Brain microvascular endothelial cell (primary cell): ENCODE results near the gene COL23A1.
"Not testable (repeated sequence)": the region's sequence is repeated elsewhere in the genome, so short reads cannot be mapped to it uniquely, and the experiment has no call there.

Experiments used
- DNase-seq: peaks from one replicate; pipeline ENCODE4 v3.0.0-alpha.2; 2020
- H3K27ac ChIP-seq: fragments of 250-450 bp; sonication (Bioruptor Pico); 2 replicates; pipeline ENCODE4 v1.5.1; 2020; ENCODE audit warnings: mild to moderate bottlenecking, moderate library complexity
- H3K27me3 ChIP-seq: fragments of 250-450 bp; sonication (Bioruptor Pico); replicated peaks from 2 replicates; pipeline ENCODE4 v1.5.1; 2020; ENCODE audit warnings: mild to moderate bottlenecking
- H3K36me3 ChIP-seq: fragments of 250-450 bp; sonication (Bioruptor Pico); replicated peaks from 2 replicates; pipeline ENCODE4 v1.5.1; 2020; ENCODE audit warnings: mild to moderate bottlenecking
- H3K4me3 ChIP-seq: 2 replicates; pipeline ENCODE4 v1.5.1; 2011; ENCODE audit warnings: low read depth, mild to moderate bottlenecking, control low read depth, low read length, moderate library complexity
- CTCF ChIP-seq: IDR thresholded peaks from 2 replicates; pipeline ENCODE4 v1.5.1; 2011; ENCODE audit warnings: low read depth, mild to moderate bottlenecking, moderate library complexity, low read length, control low read depth, inconsistent platforms; ENCODE audit errors: missing control alignments
- in situ Hi-C: cut with HindIII; loops from 2 replicates; pipeline ENCODE4 v1.10.0; 2017; ENCODE audit warnings: low sequenced_read_pairs, low pct_ligation_motif_present

COL23A1 gene

GRCh38 chr5:178487911-178488600 is 102.1 kb downstream of the COL23A1 start:
- Histone ChIP-seq H3K27me3 (no peaks in the 10 kb centered on the region), H3K4me3 (no peak overlapping the region), H3K36me3 (no peaks in the 10 kb centered on the region), H3K27ac (no peak overlapping the region)
- no peak for DNase-seq
- in situ Hi-C loops, result no loop called here
- no peak for TF ChIP-seq CTCF

GRCh38 chr5:178486878-178487512 is 103.2 kb downstream of the COL23A1 start:
- H3K27me3 ChIP-seq, DNase-seq, H3K4me3 ChIP-seq, in situ Hi-C loops, H3K27ac ChIP-seq, H3K36me3 ChIP-seq: not testable (repeated sequence)

GRCh38 chr5:178486239-178486641 is 104.0 kb downstream of the COL23A1 start:
- Histone ChIP-seq H3K27me3 (no peaks in the 10 kb centered on the region), H3K27ac (no peak overlapping the region), H3K4me3 (no peak overlapping the region), H3K36me3 (no peaks in the 10 kb centered on the region)
- in situ Hi-C loops, result no loop called here
- DNase-seq, result no peak
- TF ChIP-seq CTCF, result no peak

GRCh38 chr5:178483620-178484019 is 106.6 kb downstream of the COL23A1 start:
- no peak overlapping the region for H3K4me3 ChIP-seq
- H3K27ac ChIP-seq, result no peak overlapping the region
- no peak for DNase-seq
- in situ Hi-C loops, result no loop called here
- no peak for TF ChIP-seq CTCF
- no peaks in the 10 kb centered on the region for H3K27me3 ChIP-seq
- H3K36me3 ChIP-seq, result no peaks in the 10 kb centered on the region

GRCh38 chr5:178479261-178479660 is 110.9 kb downstream of the COL23A1 start:
- Histone ChIP-seq H3K27ac (no peak overlapping the region), H3K27me3 (no peaks in the 10 kb centered on the region), H3K36me3 (no peaks in the 10 kb centered on the region), H3K4me3 (no peak overlapping the region)
- DNase-seq, result no peak
- no peak for TF ChIP-seq CTCF
- in situ Hi-C loops, result no loop called here

GRCh38 chr5:178478370-178478769 is 111.8 kb downstream of the COL23A1 start:
- no peak overlapping the region for H3K4me3 ChIP-seq
- no peak for DNase-seq
- H3K36me3 ChIP-seq, result no peaks in the 10 kb centered on the region
- no peak for TF ChIP-seq CTCF
- in situ Hi-C loops, result no loop called here
- H3K27me3 ChIP-seq, result no peaks in the 10 kb centered on the region
- no peak overlapping the region for H3K27ac ChIP-seq
